Ovary (tissue), 3 donors: ENCODE data around the gene COBL.

Experiments used
- CTCF ChIP-seq, 3 donors: fragments of 450-650 bp in 2 of 3; fragments of 200-600 bp in 1 of 3; IDR thresholded peaks; one replicate each; pipeline versions ENCODE4 v1.5.1 to v1.8.0; 2016 to 2022; ENCODE audit warnings: antibody characterized with exemption in 3 of 3, mild to moderate bottlenecking in 1 of 3
- EP300 ChIP-seq: sonication (generic); formaldehyde crosslinking; IDR thresholded peaks from one replicate; pipeline ENCODE4 v1.6.1; 2017; ENCODE audit warnings: antibody characterized with exemption
- POLR2A ChIP-seq: fragments of 450-650 bp; IDR thresholded peaks from one replicate; pipeline ENCODE4 v1.6.1; 2017; ENCODE audit warnings: antibody characterized with exemption, mild to moderate bottlenecking, moderate library complexity
- donor health status: DM: no; HTN: no; CAD: no.

GRCh38 chr7:51186531-51186930, 130.1 kb downstream of the COBL start:
- TF ChIP-seq CTCF (IDR thresholded peaks at IDR 0.05): no peak
- TF ChIP-seq POLR2A: no peak
- no peak for TF ChIP-seq EP300
